Breast epithelium (tissue), 3 donors: ENCODE data around the gene KRT12.

ENCODE experiments used
- CTCF ChIP-seq, 3 donors: fragments of 450-650 bp; IDR thresholded peaks; one replicate each; pipeline ENCODE4 v1.5.1; 2016 to 2017; ENCODE audit warnings: antibody characterized with exemption in 3 of 3, mild to moderate bottlenecking in 3 of 3, moderate library complexity in 3 of 3
- POLR2AphosphoS5 ChIP-seq, 3 donors: sonication (generic); formaldehyde crosslinking; IDR thresholded peaks; one replicate each; pipeline ENCODE4 v1.6.1; 2017; ENCODE audit warnings: antibody characterized with exemption in 3 of 3

GRCh38 chr17:40821536-40821935 lies 45.5 kb downstream of the KRT12 start:
- TF ChIP-seq POLR2AphosphoS5 (IDR thresholded peaks at IDR 0.05), result no peak
- no peak for TF ChIP-seq CTCF (IDR thresholded peaks at IDR 0.05)
